HG03175 (cell line): Measurements from ENCODE around the gene PTPRN2.

Source experiments
- ATAC-seq: cut with Tn5 transposase; IDR thresholded peaks from one replicate; pipeline ENCODE4 v1.9.1; 2021; ENCODE audit warnings: mild to moderate bottlenecking, moderate library complexity; ENCODE audit not compliant: unreplicated experiment

Gene PTPRN2

GRCh38 chr7:158252837-158253669 lies 334.6 kb downstream of the PTPRN2 start:
- ATAC-seq, result no peak

- no peak for ATAC-seq
Observed at GRCh38 chr7:158252081-158252836, 335.4 kb downstream of the PTPRN2 start.

- no peak for ATAC-seq
Observed at GRCh38 chr7:158251061-158251965, 336.3 kb downstream of the PTPRN2 start.

- ATAC-seq, result no peak
Observed at GRCh38 chr7:158249692-158250091, 337.9 kb downstream of the PTPRN2 start.

GRCh38 chr7:158248816-158249215 lies 338.8 kb downstream of the PTPRN2 start:
- no peak for ATAC-seq

DNA sequence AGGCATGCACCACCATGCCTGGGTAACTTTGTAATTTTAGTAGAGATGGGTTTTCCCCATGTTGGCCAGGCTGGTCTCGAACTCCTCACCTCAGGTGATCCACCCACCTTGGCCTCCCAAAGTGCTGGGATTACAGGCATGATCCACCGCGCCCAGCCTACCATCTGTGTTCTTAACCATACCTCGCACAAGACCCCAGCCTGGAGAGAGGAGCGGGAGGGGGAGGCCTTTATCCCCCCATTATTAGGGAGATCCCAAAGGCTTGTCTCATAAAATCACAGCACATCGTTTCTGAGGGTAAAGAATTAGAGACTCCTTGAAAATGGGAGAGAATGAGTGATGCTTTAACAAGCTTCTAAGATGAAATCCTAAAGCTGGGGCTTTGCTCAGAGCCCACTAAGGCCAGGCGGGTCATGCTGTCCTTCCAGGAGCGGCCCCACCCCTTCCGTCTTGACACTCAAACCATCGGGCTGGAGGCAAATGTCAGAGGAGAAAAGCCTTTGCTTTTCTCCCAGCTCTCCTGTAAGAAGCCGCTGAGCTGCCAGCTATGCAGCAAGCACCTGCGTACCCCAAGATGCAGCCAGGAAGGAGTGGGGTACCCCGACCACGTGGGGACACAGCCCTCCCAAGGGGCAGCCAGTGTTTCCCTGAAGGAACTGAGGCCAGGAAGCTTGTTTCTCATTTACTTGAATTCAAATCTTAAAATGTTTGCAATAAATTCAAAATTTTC lies 339.7 kb downstream of the PTPRN2 start:
- no peak for ATAC-seq

- no peak for ATAC-seq
Observed at GRCh38 chr7:158246960-158247673, 340.5 kb downstream of the PTPRN2 start.

GRCh38 chr7:158246272-158246959 lies 341.2 kb downstream of the PTPRN2 start:
- ATAC-seq, result no peak

- ATAC-seq, result no peak
Observed at GRCh38 chr7:158245724-158246041, 341.9 kb downstream of the PTPRN2 start.

DNA sequence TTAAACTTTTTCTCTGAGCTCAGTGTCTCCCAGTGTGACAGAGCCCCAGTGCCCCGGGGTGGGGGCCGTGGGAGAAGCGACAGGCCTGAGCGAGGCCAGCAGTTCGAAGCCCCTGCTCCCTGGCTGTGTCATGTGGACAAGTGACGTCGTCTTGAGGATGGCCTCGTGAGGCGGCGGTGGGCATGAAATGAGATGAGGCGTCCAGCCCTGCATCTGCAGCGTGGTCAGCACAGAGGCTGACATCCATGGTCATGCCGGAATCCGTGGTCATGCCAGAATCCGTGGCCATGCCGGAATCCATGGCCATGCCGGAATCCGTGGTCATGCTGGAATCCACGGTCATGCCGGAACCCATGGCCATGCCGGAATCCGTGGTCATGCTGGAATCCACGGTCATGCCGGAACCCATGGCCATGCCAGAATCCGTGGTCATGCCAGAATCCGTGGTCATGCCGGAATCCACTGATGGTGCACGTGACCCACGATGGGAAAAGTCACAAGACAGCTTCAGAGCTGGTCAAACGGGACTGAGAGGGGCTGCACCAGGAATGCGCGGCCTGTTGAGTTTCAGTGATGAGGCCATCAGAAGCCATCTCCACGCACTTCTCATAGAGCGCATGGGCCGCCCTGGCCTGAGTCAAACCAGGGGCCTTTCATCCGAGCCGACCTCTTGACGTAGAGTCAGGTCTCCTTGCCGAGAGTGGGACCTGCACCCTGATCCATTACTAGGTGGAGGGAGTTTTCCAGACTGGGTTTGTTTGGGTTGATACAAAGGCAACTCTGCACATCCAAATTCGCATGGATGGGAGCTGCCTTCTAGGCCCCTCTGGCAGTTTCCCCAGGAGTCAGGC lies 342.5 kb downstream of the PTPRN2 start:
- ATAC-seq, result no peak

DNA sequence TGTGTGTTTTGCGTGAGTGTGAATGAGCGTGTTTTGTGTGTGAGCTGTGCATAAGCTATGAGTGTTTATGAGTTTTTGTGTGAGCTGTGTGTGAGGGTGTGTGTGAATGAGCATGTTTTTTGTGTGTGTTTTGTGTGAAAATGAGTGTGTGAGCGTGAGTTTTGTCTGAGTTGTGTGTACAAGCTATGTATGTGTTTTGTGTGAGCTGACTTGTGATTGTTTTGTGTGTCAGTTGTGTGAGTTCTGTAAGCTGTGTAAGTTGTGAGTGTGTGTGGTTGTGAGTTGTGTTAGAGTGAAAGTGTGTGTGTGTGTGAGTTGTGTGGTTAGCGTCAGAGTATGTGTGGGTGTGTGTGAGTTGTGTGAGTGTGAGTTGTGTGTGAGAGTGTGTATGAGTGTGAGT lies 343.2 kb downstream of the PTPRN2 start:
- no peak for ATAC-seq

DNA sequence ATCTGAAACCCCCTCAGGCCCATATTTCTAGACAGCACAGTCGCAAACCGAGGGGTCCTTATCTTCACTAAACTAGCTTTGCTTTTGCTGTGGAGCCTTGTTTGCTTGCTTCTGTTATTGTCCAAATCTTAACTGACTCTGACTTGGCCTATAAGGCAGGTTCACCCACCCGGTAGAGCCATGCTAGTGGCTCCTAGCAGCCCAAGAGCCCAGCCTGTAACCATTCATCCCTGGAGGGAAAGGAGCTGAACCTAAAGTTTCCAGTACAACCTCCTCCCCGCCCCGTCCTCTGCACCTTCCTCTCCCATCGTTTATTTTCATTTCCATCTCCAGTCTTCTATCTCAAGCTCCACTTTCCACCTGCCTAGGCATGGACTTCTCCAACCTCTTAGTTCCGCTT lies 345.7 kb downstream of the PTPRN2 start:
- ATAC-seq, result no peak

DNA sequence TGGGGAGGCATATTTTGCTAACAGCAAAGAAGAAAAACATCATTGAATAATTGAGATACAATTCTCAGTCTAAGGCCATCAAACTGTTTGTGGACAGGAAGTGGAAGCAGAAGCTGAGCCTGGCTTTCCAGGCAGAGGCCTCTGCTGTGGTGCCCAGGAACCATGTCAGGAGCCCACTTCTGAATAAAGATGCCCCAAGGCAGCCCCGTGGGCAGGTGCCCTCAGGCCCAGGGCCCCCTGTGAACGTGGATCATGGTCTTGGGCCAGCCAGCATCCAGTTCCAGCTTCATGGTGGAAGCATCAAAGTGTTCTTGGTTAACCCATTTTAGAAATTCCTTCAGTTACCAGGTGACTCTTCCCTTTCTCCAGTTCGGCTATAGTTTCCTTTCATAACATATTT lies 346.8 kb downstream of the PTPRN2 start:
- ATAC-seq, result no peak

DNA sequence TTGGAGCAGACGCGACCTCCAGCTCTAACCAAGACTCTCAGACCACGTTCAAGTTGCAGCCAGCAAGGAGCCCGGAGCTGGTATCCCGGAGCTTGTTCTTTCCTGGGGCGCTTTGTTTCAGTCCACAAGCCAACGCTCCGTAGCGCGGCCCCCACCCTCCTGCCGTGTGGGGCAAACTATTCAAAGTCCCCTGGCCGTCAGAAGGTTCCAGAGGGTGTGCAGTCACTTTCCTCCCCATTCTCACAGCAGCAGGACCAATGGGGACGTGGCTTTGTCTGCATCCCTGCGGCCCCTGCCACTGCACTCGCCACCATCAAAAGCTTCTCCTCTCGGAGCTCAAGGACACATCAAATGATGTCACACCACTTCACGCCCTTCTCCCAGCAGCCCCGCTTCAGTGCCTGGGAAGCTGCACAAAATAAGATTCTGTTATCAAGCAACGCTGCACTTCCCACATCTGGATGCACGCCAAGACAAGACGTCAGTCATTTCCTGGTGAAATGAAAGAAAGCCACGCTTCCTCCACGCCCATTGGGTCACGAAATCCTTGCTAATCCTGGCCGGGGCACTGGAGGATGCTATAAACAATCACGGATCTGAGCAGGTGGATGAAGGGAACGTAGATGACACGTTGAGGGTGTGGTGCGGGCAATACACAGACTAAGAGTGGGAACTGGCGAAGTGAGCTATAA lies 348.2 kb downstream of the PTPRN2 start:
- no peak for ATAC-seq

GRCh38 chr7:158238616-158239289 lies 348.9 kb downstream of the PTPRN2 start:
- no peak for ATAC-seq

DNA sequence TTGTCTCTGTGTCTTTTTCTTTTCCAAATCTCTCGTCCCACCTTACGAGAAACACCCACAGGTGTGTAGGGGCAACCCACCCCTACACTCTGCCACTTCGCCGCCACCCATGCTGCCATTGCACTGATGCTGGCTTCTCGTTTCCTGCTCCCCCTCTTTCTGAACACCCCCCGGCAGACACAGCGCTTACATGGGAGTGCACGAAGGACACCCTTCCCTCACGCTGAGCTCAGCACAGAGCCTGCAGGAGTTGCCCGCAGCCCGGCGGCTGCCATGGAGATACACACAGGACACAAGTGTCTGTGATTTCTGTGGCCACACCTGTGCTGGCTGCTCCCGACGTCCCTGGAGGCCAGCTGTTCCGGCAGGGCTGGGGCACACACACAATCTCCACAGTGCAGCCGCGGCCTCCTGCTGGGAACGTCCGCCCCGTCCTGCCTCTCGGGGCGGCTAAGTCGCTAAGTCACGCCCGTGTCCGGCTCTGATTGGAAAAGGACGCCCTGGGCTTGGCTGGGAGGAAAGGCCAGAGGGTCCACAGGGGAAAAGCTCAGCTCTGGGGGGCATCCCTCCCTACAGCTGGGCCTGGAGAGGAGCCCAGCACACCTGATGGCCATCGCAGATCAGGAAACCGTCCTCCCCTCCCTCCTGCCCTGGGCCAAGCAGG lies 349.8 kb downstream of the PTPRN2 start:
- no peak for ATAC-seq

DNA sequence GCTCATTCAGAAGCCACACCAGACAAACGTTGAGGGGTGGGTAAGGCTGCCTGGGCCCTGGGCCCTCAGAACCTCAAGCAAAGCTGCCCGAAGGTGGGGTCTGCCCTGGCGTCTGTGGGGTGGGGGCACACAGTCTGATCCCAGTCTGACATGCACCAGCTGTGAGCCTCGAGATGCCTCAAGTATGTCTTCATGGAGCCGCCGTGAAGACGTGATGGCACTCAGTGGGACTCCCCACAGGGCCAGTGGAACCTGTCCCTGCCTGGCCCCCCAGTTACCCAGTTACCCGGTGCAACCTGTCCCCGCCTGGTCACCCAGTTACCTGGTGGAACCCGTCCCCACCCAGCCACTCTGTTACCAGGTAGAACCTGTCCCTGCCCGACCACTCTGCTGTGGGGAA lies 351.2 kb downstream of the PTPRN2 start:
- no peak for ATAC-seq
